HG02840 (cell line): ENCODE results near the gene RAB20.
"Not testable (repeated sequence)": the region's sequence is repeated elsewhere in the genome, so short reads cannot be mapped to it uniquely, and the experiment has no call there.

Source experiments
- ATAC-seq: cut with Tn5 transposase; IDR thresholded peaks from one replicate; pipeline ENCODE4 v1.9.1; 2021; ENCODE audit warnings: mild to moderate bottlenecking, moderate library complexity, moderate number of reproducible peaks; ENCODE audit not compliant: unreplicated experiment, low FRiP score

The RAB20 gene

GRCh38 chr13:110576070-110576394, 14.5 kb upstream of the RAB20 start:
- ATAC-seq, result no peak

- ATAC-seq, result peak; percentile 70
Observed at GRCh38 chr13:110575322-110576069, 14.0 kb upstream of the RAB20 start.

GRCh38 chr13:110574161-110574560, 12.6 kb upstream of the RAB20 start:
- no peak for ATAC-seq

- no peak for ATAC-seq
Observed at GRCh38 chr13:110572778-110573118, 11.2 kb upstream of the RAB20 start.

- ATAC-seq, result no peak
Observed at GRCh38 chr13:110571896-110572777, 10.6 kb upstream of the RAB20 start.

- ATAC-seq, result no peak
Observed at GRCh38 chr13:110570886-110571285, 9.4 kb upstream of the RAB20 start.

GRCh38 chr13:110569962-110570361, 8.4 kb upstream of the RAB20 start:
- ATAC-seq, result not testable (repeated sequence)

- ATAC-seq, result no peak
Observed at GRCh38 chr13:110568612-110569011, 7.1 kb upstream of the RAB20 start.

- ATAC-seq, result no peak
Observed at GRCh38 chr13:110566171-110566570, 4.6 kb upstream of the RAB20 start.

- no peak for ATAC-seq
Observed at GRCh38 chr13:110565296-110565695, 3.8 kb upstream of the RAB20 start.

- ATAC-seq, result no peak
Observed at GRCh38 chr13:110564472-110564985, 3.0 kb upstream of the RAB20 start.

- ATAC-seq, result no peak
Observed at GRCh38 chr13:110563463-110563774, 1.9 kb upstream of the RAB20 start.

GRCh38 chr13:110562696-110563462, 1.4 kb upstream of the RAB20 start:
- no peak for ATAC-seq

- ATAC-seq, result no peak
Observed at GRCh38 chr13:110562036-110562597, 595 bp upstream of the RAB20 start.

- ATAC-seq, result peak; percentile 31
Observed at GRCh38 chr13:110560601-110561343, 750 bp downstream of the RAB20 start.

- ATAC-seq, result no peak
Observed at GRCh38 chr13:110559986-110560385, 1.5 kb downstream of the RAB20 start.

GRCh38 chr13:110559429-110559943, 2.0 kb downstream of the RAB20 start:
- no peak for ATAC-seq

- no peak for ATAC-seq
Observed at GRCh38 chr13:110557610-110558305, 3.8 kb downstream of the RAB20 start.

GRCh38 chr13:110557082-110557481, 4.4 kb downstream of the RAB20 start:
- no peak for ATAC-seq
